ENCODE results near the gene TOR2A.

DNA sequence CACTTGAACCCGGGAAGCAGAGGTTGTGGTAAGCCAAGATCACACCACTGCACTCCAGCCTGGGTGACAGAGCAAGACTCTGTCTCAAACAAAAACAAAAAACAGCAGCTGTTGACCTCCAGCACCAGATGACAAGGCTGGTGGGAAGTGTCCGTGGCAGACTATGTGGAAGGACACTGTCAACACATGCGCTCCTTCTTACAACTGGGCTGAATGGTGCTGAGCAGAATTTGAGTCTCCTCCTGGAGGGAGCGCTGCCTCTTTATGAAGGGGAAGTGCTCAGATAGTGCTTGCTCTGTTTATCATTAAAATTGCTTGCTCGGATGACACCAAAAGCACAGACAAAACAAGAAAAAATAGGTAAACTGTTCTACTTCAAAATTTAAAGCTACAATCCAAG lies 37.5 kb downstream of the TOR2A start:
- TF ChIP-seq, protein P1, sequence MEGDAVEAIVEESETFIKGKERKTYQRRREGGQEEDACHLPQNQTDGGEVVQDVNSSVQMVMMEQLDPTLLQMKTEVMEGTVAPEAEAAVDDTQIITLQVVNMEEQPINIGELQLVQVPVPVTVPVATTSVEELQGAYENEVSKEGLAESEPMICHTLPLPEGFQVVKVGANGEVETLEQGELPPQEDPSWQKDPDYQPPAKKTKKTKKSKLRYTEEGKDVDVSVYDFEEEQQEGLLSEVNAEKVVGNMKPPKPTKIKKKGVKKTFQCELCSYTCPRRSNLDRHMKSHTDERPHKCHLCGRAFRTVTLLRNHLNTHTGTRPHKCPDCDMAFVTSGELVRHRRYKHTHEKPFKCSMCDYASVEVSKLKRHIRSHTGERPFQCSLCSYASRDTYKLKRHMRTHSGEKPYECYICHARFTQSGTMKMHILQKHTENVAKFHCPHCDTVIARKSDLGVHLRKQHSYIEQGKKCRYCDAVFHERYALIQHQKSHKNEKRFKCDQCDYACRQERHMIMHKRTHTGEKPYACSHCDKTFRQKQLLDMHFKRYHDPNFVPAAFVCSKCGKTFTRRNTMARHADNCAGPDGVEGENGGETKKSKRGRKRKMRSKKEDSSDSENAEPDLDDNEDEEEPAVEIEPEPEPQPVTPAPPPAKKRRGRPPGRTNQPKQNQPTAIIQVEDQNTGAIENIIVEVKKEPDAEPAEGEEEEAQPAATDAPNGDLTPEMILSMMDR (IDR thresholded peaks at IDR 0.05): no peak
- no peak for TF ChIP-seq EZH2phosphoT487 (IDR thresholded peaks at IDR 0.05)

Measured in neural progenitor cell (in vitro differentiated cells).